HFFc6 (cell line): ENCODE data around the gene B3GNT8. TPM values are rescaled to one million over a fixed set of nuclear protein-coding genes. Genes with fewer than 3 reads are reported as not detected.

Source experiments
- DNase-seq: peaks from one replicate; pipeline ENCODE4 v3.0.0-alpha.2; 2018
- H3K27ac Mint-ChIP-seq: 2 replicates; pipeline ENCODE4 v1.8.0; 2020; ENCODE audit warnings: mild to moderate bottlenecking, mixed read lengths
- H3K27me3 Mint-ChIP-seq: 2 replicates; pipeline ENCODE4 v1.8.0; 2021; ENCODE audit warnings: mild to moderate bottlenecking, moderate library complexity, mixed read lengths; ENCODE audit not compliant: insufficient read depth
- H3K36me3 Mint-ChIP-seq: 2 replicates; pipeline ENCODE4 v1.8.0; 2021; ENCODE audit warnings: low read depth, mixed read lengths
- H3K4me1 Mint-ChIP-seq: 2 replicates; pipeline ENCODE4 v1.8.0; 2020; ENCODE audit warnings: low read depth, mixed read lengths
- H3K4me3 Mint-ChIP-seq: 2 replicates; pipeline ENCODE4 v1.8.0; 2020; ENCODE audit warnings: mild to moderate bottlenecking, moderate library complexity, mixed read lengths
- H3K9me3 Mint-ChIP-seq: 2 replicates; pipeline ENCODE4 v1.8.0; 2020; ENCODE audit warnings: mild to moderate bottlenecking, mixed read lengths
- CTCF ChIP-seq: fragments of 200-600 bp; sonication (generic); IDR thresholded peaks from 2 replicates; pipeline ENCODE4 v1.5.0; 2021; ENCODE audit warnings: antibody characterized with exemption, mild to moderate bottlenecking
- total RNA-seq, 6 experiments: library from RNA; stranded (reverse); fragmentation: NEBNext Ultra II Directional; extraction: Animal tissue kit (Norgen Biotek cat#: 25700); gene quantifications; 2 replicates in 1 of 6; 3 replicates in 5 of 6; pipeline ENCODE4 v1.2.3, GENCODE V29; 2021

B3GNT8 gene
- total RNA-seq, 6 experiments from 2014 or later: 0.47 to 2.1 (median 0.99) TPM

GRCh38 chr19:41416194-41416674 lies 10.9 kb downstream of the B3GNT8 start:
- Mint-ChIP-seq H3K4me1 (no peaks in the 10 kb centered on the region), H3K27me3 (peaks cover 4% of the 10 kb centered on the region), H3K36me3 (peaks cover 18% of the 10 kb centered on the region), H3K4me3 (no peak overlapping the region), H3K27ac (no peak overlapping the region), H3K9me3 (no peaks in the 10 kb centered on the region)
- TF ChIP-seq CTCF: no peak
- DNase-seq: no peak

DNA sequence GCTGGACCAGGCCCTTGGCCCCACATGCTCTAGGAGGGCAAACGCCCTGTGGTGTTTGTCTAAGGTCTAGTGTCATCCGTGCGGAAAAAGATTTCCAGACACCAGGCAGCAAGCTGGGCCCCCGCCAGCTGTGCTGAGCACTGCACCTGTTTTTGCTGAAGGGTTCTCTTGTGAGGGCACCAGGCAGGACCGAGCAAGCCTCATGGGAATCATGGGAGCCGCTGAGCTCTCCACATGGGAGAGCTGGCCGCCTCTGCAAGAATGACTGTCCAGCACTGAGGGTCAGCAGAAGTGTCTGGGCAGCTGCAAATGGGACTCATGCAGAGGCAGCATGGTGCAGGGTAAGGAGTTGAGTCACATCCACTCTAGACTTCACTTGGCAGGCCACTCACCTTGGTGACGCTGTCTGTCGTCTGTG lies 12.0 kb downstream of the B3GNT8 start:
- Mint-ChIP-seq H3K27me3 (peaks cover 4% of the 10 kb centered on the region), H3K27ac (no peak overlapping the region), H3K4me1 (no peaks in the 10 kb centered on the region), H3K9me3 (no peaks in the 10 kb centered on the region), H3K4me3 (no peak overlapping the region), H3K36me3 (peaks cover 18% of the 10 kb centered on the region)
- TF ChIP-seq CTCF: no peak
- no peak for DNase-seq

GRCh38 chr19:41414461-41414860 lies 12.7 kb downstream of the B3GNT8 start:
- Mint-ChIP-seq H3K4me1 (peaks cover 2% of the 10 kb centered on the region), H3K36me3 (peaks cover 18% of the 10 kb centered on the region)

GRCh38 chr19:41413947-41414346 lies 13.2 kb downstream of the B3GNT8 start:
- no peak overlapping the region for H3K27ac Mint-ChIP-seq
- TF ChIP-seq CTCF: no peak
- peaks cover 14% of the 10 kb centered on the region for H3K36me3 Mint-ChIP-seq
- peaks cover 7% of the 10 kb centered on the region for H3K4me1 Mint-ChIP-seq
- no peak for DNase-seq
- peaks cover 3% of the 10 kb centered on the region for H3K27me3 Mint-ChIP-seq
- H3K9me3 Mint-ChIP-seq: no peaks in the 10 kb centered on the region
- H3K4me3 Mint-ChIP-seq: no peak overlapping the region

More at GRCh38 chr19:41414461-41414860, 12.7 kb downstream of the B3GNT8 start:
- H3K9me3 Mint-ChIP-seq: no peaks in the 10 kb centered on the region
- DNase-seq: no peak
- no peak overlapping the region for H3K4me3 Mint-ChIP-seq
- no peak overlapping the region for H3K27ac Mint-ChIP-seq
- TF ChIP-seq CTCF: no peak
- H3K27me3 Mint-ChIP-seq: peaks cover 4% of the 10 kb centered on the region

DNA sequence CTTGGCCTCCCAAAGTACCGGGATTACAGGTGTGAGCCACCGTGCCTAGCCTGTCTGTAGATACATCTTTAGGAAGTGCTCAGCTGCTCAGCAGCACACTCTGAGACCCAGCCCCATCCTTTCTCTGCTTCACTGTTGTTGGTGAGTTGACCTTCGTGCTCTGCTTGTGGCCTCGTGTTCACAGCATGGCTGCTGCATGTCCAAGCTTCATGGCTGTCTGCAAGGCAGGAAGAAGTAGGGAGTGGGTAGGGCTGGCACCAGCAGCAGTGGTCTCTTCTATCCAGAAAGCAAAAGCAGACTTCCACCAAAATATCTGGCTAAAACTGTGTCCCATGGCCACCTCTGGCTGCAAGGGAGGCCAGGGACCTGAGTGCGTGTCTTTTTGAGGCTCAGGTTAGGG lies 14.2 kb downstream of the B3GNT8 start:
- TF ChIP-seq CTCF: no peak
- H3K27ac Mint-ChIP-seq: no peak overlapping the region

GRCh38 chr19:41411968-41412265 lies 15.3 kb downstream of the B3GNT8 start:
- Mint-ChIP-seq H3K36me3 (peaks cover 13% of the 10 kb centered on the region; the same call in 1 of the 2 replicates), H3K9me3 (no peaks in the 10 kb centered on the region), H3K4me1 (peaks cover 8% of the 10 kb centered on the region), H3K27ac (no peak overlapping the region), H3K27me3 (peaks cover 2% of the 10 kb centered on the region; the same call in 1 of the 2 replicates), H3K4me3 (no peak overlapping the region)
- no peak for TF ChIP-seq CTCF
- no peak for DNase-seq

More for the DNA sequence above, 14.2 kb downstream of the B3GNT8 start:
- no peak overlapping the region for H3K4me3 Mint-ChIP-seq
- no peaks in the 10 kb centered on the region for H3K9me3 Mint-ChIP-seq
- peaks cover 13% of the 10 kb centered on the region; the same call in 1 of the 2 replicates for H3K36me3 Mint-ChIP-seq
- DNase-seq: no peak
- H3K27me3 Mint-ChIP-seq: peaks cover 2% of the 10 kb centered on the region; the same call in 1 of the 2 replicates
- peaks cover 8% of the 10 kb centered on the region for H3K4me1 Mint-ChIP-seq
